Ovary (tissue), 3 donors: ENCODE measurements around the gene CCRL2.

Experiments
- POLR2A ChIP-seq: fragments of 450-650 bp; IDR thresholded peaks from one replicate; pipeline ENCODE4 v1.6.1; 2017; ENCODE audit warnings: antibody characterized with exemption, mild to moderate bottlenecking, moderate library complexity
- TF ChIP-seq, protein P1 (sequence below), 3 donors: fragments of 450-650 bp in 2 of 3; fragments of 200-600 bp in 1 of 3; IDR thresholded peaks; one replicate each; pipeline versions ENCODE4 v1.5.1 to v1.8.0; 2016 to 2022; ENCODE audit warnings: antibody characterized with exemption in 3 of 3, mild to moderate bottlenecking in 1 of 3
- donor health status: DM: no; HTN: no; CAD: no.

DNA sequence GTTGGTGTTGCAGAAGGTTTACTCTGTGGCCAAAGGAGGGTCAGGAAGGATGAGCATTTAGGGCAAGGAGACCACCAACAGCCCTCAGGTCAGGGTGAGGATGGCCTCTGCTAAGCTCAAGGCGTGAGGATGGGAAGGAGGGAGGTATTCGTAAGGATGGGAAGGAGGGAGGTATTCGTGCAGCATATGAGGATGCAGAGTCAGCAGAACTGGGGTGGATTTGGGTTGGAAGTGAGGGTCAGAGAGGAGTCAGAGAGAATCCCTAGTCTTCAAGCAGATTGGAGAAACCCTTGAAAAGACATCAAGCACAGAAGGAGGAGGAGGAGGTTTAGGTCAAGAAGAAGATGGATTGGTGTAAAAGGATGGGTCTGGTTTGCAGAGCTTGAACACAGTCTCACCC is 32.3 kb upstream of the CCRL2 start:
- TF ChIP-seq, protein P1, sequence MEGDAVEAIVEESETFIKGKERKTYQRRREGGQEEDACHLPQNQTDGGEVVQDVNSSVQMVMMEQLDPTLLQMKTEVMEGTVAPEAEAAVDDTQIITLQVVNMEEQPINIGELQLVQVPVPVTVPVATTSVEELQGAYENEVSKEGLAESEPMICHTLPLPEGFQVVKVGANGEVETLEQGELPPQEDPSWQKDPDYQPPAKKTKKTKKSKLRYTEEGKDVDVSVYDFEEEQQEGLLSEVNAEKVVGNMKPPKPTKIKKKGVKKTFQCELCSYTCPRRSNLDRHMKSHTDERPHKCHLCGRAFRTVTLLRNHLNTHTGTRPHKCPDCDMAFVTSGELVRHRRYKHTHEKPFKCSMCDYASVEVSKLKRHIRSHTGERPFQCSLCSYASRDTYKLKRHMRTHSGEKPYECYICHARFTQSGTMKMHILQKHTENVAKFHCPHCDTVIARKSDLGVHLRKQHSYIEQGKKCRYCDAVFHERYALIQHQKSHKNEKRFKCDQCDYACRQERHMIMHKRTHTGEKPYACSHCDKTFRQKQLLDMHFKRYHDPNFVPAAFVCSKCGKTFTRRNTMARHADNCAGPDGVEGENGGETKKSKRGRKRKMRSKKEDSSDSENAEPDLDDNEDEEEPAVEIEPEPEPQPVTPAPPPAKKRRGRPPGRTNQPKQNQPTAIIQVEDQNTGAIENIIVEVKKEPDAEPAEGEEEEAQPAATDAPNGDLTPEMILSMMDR (IDR thresholded peaks at IDR 0.05), result no peak
- no peak for TF ChIP-seq POLR2A
